Panc1 (cell line): ENCODE data around the gene ANAPC15.

Source experiments
- SIN3A ChIP-seq: IDR thresholded peaks from 2 replicates; pipeline ENCODE4 v1.6.1; 2012; ENCODE audit warnings: low read depth, mild to moderate bottlenecking, low read length, moderate library complexity, borderline replicate concordance; ENCODE audit not compliant: insufficient read depth
- TF ChIP-seq, protein P1 (sequence below), 2 experiments: IDR thresholded peaks; 2 replicates each; pipeline ENCODE4 v1.6.1; 2011 to 2012; ENCODE audit warnings: low read depth in 2 of 2, control low read depth in 1 of 2, low read length in 1 of 2, mild to moderate bottlenecking in 1 of 2, moderate library complexity in 1 of 2; ENCODE audit not compliant: insufficient read depth in 1 of 2
- TF ChIP-seq, protein P2 (sequence below): fragments of 450-650 bp; IDR thresholded peaks from 2 replicates; pipeline ENCODE4 v1.5.1; 2017; ENCODE audit warnings: mild to moderate bottlenecking

DNA sequence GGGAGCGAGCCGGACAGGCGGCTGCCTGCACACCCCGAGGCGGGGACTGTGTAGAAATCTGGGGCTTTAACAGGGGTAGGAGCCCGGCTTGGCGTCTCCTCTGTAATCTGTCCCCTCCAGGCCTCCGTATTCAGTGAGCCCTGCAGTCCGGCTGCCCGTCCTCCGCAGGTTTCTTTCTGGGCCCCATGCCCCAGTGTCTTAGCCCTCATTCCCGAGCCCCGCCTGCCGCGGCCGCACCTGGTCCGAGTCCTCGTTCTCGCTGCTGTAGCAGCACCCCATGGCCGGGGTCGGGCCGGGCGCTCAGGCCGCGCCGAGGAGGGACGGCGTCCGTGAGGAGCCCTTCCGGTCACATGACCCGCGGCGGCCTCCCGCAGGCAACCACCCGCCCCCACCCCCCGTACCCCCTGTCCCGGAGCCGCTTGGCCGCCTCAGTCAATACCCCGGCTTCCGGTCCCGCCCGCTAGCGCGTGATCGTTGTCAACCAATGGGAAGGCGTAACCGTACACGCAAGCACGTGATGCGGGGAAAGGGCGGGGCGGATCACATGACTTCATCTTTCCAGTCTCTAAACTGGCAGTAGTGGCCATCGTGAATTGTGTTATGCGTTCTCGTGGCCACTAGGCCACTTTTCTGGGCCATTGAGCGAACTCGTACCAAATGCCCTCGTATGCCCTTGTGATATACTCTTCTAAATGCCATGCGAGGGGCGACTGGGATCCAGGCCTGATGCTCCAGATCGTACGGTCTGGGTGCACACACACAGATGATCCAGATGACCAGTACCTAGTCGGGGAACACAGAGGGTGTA is 9.3 kb downstream of the ANAPC15 start, which contains the start of gene LAMTOR1:
- peak; percentile 96 for TF ChIP-seq SIN3A
- TF ChIP-seq, protein P1, sequence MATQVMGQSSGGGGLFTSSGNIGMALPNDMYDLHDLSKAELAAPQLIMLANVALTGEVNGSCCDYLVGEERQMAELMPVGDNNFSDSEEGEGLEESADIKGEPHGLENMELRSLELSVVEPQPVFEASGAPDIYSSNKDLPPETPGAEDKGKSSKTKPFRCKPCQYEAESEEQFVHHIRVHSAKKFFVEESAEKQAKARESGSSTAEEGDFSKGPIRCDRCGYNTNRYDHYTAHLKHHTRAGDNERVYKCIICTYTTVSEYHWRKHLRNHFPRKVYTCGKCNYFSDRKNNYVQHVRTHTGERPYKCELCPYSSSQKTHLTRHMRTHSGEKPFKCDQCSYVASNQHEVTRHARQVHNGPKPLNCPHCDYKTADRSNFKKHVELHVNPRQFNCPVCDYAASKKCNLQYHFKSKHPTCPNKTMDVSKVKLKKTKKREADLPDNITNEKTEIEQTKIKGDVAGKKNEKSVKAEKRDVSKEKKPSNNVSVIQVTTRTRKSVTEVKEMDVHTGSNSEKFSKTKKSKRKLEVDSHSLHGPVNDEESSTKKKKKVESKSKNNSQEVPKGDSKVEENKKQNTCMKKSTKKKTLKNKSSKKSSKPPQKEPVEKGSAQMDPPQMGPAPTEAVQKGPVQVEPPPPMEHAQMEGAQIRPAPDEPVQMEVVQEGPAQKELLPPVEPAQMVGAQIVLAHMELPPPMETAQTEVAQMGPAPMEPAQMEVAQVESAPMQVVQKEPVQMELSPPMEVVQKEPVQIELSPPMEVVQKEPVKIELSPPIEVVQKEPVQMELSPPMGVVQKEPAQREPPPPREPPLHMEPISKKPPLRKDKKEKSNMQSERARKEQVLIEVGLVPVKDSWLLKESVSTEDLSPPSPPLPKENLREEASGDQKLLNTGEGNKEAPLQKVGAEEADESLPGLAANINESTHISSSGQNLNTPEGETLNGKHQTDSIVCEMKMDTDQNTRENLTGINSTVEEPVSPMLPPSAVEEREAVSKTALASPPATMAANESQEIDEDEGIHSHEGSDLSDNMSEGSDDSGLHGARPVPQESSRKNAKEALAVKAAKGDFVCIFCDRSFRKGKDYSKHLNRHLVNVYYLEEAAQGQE (IDR thresholded peaks at IDR 0.05; ENCODE audit: insufficient read depth in 1 of 2, low read depth in 2 of 2, low read length in 1 of 2) = no peak
- TF ChIP-seq, protein P2, sequence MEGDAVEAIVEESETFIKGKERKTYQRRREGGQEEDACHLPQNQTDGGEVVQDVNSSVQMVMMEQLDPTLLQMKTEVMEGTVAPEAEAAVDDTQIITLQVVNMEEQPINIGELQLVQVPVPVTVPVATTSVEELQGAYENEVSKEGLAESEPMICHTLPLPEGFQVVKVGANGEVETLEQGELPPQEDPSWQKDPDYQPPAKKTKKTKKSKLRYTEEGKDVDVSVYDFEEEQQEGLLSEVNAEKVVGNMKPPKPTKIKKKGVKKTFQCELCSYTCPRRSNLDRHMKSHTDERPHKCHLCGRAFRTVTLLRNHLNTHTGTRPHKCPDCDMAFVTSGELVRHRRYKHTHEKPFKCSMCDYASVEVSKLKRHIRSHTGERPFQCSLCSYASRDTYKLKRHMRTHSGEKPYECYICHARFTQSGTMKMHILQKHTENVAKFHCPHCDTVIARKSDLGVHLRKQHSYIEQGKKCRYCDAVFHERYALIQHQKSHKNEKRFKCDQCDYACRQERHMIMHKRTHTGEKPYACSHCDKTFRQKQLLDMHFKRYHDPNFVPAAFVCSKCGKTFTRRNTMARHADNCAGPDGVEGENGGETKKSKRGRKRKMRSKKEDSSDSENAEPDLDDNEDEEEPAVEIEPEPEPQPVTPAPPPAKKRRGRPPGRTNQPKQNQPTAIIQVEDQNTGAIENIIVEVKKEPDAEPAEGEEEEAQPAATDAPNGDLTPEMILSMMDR = no peak
